ENCODE measurements around the gene PMVK.
"Not testable (repeated sequence)": the region's sequence is repeated elsewhere in the genome, so short reads cannot be mapped to it uniquely, and the experiment has no call there.

Gene PMVK

GRCh38 chr1:154936555-154937084, at the start of gene PMVK:
PMVK (minus strand) TSS chr1:154936719; CDS start chr1:154936685, 34 bp downstream.
- peak within 1 kb of the TSS; percentile 97 for H3K27ac ChIP-seq
- peak; percentile 83 for DNase-seq (ENCODE audit: low read depth, low spot score)

DNA sequence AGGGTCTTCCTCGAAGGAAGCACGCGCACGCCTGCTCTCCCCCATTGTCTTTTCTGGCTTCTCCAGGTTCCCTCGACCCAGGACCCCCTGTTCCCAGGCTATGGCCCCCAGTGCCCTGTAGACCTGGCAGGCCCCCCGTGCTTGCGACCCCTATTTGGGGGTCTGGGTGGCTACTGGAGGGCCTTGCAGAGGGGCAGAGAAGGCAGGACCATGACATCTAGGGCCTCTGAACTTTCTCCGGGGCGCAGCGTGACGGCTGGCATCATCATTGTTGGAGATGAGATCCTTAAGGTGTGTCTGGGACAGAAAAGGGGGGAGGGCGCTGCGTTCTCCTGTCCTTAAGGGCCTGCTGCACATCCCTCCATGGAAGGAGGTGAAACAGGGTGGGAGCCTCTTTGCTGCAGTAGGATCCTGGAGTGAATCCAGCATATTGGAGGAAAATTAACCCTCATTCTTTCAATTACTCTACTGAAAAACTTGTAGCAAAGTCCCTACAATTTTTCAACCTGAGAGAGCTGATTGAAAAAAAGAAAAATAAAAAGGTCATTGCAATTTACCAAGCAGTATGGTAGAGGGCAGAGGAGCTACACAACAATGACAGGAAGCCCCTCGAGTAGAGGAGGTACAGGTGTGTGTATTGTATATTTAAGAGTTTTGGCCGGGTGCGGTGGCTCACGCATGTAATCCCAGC, 47.4 kb upstream of the PMVK start:
- H3K27ac ChIP-seq = peak overlapping the region; percentile 53
- no peak for DNase-seq (ENCODE audit: low read depth, low spot score)

DNA sequence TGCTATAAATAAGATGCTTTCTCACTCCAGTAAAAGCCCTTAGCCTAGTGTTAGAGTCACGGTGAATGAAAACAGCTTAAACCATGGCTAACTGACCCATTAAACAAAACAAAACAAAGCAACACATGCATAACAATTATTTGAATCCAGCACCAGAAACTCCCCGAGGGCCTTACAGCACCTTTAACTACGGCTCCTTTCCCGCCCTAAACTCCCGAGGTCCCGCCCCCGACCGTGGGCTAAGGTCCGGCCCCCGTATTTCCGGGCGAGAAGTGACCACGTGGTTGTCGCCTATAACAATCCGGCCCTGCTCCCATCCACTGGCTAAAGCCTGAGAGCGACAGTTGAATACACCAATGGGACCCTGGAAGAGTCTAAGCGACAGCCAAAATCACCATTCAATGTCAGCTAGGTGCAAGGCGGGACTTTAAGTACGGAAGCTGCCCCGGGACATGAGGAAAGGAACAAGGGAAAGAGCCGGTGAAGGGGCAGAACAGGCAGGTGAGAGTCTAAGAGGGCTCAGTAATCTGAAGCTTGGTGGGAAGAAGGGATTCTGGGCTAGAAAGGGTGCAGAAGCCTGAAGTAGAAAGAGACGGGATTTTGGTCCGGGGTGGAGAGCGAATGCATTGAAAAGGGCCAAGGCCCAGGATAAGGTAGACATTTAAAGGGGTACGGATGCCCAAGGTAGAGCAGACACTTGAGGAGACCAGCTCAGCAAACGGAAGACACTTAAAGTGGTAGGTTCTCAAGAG, 46.6 kb upstream of the PMVK start, which contains the start of gene FLAD1:
Gene FLAD1 (plus strand): TSS at position 448 of the 752 bp plus-strand sequence. CDS start 351 bp downstream, outside the sequence.
- H3K27ac ChIP-seq = peak within 1 kb of the TSS; percentile 53
- peak; percentile 99 for DNase-seq (ENCODE audit: low read depth, low spot score)

DNA sequence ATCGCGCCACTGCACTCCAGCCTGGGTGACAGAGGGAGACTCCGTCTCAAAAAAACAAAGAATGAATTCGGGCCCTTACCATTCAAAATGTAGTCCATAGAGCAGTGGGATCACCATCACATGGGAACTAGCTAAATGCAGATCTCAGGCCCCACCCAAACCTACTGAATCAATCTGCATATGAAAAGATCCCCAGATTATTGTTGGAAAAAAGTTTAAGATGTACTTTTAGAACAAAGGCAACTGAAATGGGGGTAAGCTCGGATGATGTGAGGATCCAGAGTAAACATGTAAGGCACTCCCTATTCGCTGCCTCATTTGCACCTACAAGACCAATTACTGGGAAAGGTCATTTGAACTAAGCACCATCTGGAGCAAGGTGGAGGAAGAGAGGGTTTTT, 45.8 kb upstream of the PMVK start:
- DNase-seq (ENCODE audit: low read depth, low spot score) = no peak
- H3K27ac ChIP-seq = peak overlapping the region; percentile 53

DNA sequence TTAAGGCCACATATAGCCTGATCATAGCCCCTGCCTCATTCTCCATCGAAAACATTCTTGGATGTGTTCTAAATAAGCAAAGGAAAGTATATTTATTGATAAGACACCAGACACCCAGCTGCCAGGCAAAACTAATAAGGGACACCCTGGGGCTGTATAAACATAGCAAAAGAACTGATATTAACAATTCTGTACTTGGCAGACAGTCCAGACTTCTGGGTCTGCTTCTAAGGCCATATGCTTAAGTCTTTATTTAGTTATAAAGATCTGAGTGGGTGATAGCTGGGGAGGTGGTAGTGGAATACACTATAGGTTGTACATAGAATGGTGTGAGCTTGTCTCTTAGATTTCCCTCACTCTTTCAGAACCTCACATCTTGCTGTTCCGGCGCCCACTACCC, 41.8 kb upstream of the PMVK start:
- no peak for DNase-seq (ENCODE audit: low read depth, low spot score)
- H3K27ac ChIP-seq = no peak overlapping the region

- not testable (repeated sequence) for H3K27ac ChIP-seq; DNase-seq (ENCODE audit: low read depth, low spot score)
These were observed 41.2 kb upstream of the PMVK start for GRCh38 chr1:154977762-154978161.

DNA sequence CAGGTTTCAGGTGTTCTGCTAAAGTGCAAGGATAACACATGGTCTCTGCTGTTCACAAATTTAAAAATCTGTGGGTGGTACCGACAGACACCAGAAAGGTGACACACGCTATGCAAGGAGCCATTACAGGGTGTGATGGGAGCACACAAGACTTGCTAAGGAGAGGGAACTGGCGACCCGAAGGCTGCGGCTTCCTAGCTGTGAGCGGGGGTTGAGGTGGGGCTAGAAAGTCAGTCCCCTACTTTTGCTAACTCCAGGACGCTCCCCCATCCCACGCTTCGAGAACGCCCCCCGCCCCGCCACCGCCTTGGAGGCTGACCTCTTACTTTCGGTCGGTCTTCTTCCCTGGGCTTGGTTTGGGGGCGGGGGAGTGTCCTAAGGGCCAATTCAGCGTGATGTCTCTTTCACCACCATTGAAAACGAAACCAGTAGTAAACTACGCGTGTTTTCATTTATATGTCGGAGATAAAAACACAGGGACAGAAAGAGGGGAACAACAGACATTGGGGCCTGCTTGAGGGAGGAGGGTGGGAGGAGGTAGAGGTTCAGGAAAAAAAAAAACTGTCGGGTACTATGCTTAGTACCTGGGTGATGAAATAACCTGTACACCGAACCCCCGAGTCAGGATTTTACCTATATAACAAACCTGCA, 39.0 kb upstream of the PMVK start:
- DNase-seq (ENCODE audit: low read depth, low spot score) = no peak
- peak overlapping the region; percentile 100 for H3K27ac ChIP-seq

- DNase-seq (ENCODE audit: low read depth, low spot score) = peak; percentile 69
- H3K27ac ChIP-seq = peak overlapping the region; percentile 100
These were observed 38.4 kb upstream of the PMVK start for GRCh38 chr1:154974808-154975408.

DNA sequence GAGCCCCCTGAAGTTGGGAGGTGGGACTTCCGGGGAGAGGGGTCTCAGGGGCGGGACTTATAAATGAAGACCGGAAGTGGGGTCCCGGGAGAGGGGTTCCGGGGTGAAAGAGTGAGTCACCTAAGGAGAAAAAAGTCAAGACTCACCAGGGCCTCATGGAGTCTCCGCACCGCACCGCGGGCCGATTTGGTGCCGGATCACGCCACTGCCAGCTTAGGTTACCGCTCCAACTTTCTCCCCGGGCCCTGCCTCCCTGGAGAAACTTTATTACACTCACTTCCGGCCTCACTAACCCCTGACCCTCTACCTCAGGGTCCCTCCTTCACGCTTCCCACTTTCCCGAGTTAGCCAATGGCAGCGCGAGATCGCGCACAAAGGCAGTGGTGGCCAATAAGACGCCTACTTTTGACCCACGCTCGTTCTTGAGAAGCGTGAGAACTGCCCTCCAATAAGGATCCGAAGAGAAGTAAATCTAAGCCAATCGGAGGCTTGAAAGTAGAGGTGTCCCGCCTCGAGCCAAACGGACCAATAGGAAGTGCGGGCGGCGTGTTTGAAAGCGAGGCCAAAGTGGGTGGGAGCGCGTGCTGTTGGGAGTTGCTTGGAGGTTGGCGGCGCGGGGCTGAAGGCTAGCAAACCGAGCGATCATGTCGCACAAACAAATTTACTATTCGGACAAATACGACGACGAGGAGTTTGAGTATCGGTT, 37.7 kb upstream of the PMVK start, which contains the start of gene CKS1B:
Gene CKS1B (plus strand): TSS at position 580 of the 706 bp plus-strand sequence. CDS start 65 bp downstream, at position 645.
- peak; percentile 100 for DNase-seq (ENCODE audit: low read depth, low spot score)
- peak within 1 kb of the TSS; percentile 100 for H3K27ac ChIP-seq

DNA sequence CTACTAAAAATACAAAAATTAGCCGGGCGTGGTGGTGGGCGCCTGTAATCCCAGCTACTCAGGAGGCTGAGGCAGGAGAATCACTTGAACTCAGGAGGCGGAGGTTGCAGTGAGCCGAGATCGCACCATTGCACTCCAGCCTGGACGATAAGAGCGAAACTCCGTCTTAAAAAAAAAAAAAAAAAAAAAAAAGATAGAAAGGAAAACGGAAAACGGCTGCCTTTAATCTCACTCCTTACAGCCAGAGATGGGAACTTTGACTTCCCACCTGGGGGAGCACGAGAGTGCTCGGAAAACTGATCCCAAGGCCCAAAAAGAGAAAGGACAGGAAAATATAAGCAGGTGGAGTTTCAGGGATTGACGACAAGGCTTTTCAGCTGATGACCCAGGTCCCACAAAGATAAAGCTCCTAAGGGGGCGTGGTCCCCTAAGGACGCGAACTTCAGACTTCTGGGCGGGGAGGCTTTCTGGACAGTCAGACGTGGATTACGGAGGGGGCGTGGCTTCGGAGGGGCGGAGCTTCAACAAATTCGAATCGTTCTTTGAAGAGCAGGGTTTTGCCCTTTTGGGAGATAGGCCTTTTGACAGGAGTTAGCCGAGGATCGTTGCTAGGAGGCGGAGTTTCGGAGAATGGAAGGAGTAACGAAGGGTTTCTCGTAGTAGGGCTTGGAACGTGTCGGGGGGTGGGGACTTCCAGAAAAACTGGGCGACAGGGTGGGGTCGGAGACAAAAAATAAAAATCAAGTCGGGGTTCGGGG, 37.0 kb upstream of the PMVK start:
- peak; percentile 89 for DNase-seq (ENCODE audit: low read depth, low spot score)
- peak overlapping the region; percentile 100 for H3K27ac ChIP-seq

GRCh38 chr1:154972517-154973343, 36.2 kb upstream of the PMVK start:
- DNase-seq (ENCODE audit: low read depth, low spot score) = peak; percentile 91
- H3K27ac ChIP-seq = peak overlapping the region; percentile 100

- no peak for DNase-seq (ENCODE audit: low read depth, low spot score)
- peak overlapping the region; percentile 100 for H3K27ac ChIP-seq
These were observed 35.6 kb upstream of the PMVK start for GRCh38 chr1:154972213-154972516.

GRCh38 chr1:154971341-154971998, 35.0 kb upstream of the PMVK start:
- peak overlapping the region; percentile 100 for H3K27ac ChIP-seq
- peak; percentile 76 for DNase-seq (ENCODE audit: low read depth, low spot score)

- peak; percentile 63 for DNase-seq (ENCODE audit: low read depth, low spot score)
- peak within 1 kb of the TSS; percentile 100 for H3K27ac ChIP-seq
These were observed 34.3 kb upstream of the PMVK start, which contains the start of gene SHC1 for GRCh38 chr1:154970631-154971340. SHC1 (minus strand) TSS chr1:154970747; CDS start chr1:154970526, 221 bp downstream.

- DNase-seq (ENCODE audit: low read depth, low spot score) = no peak
- peak overlapping the region; percentile 100 for H3K27ac ChIP-seq
These were observed 33.4 kb upstream of the PMVK start for GRCh38 chr1:154969860-154970452.

DNA sequence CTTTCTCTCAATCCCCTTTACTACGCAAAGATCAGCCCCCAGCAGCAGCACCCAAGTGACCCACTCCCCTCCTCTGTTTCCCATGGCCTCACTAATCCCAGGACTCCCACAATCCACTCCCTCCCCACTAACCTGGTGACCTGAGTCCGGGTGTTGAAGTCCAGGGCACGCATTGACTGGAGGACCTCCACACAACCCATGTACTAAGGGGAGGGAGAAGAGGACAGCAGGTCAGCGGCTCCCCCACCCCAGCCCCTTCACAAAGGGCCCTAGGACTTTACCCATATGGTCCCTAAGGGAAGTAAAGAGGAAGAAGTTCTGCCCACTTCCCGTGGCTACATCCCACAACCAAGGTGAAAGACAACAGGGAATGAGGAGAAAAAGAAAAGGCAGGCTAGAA, 32.7 kb upstream of the PMVK start:
- no peak for DNase-seq (ENCODE audit: low read depth, low spot score)
- peak overlapping the region; percentile 100 for H3K27ac ChIP-seq
